Panc1 (cell line): ENCODE measurements around the gene MACROD2. TPM values are rescaled to one million over a fixed set of nuclear protein-coding genes. Genes with fewer than 3 reads are reported as not detected.

ENCODE experiments used
- ATAC-seq: fragments of 200-7000 bp; cut with Tn5 transposase; 2 replicates; pipeline ENCODE4 v1.9.1; 2020; ENCODE audit warnings: mild to moderate bottlenecking, moderate library complexity
- BruUV-seq: library from RNA; stranded (reverse); fragments of 400-500 nt; replicated peaks from 2 replicates; lab custom pipeline; 2021; lab: Mats Ljungman, UMichigan
- CTCF ChIA-PET: fragments of 300-600 bp; sonication (Branson Sonifier 250); formaldehyde crosslinking; loops from one replicate; lab custom pipeline; 2022; ENCODE audit warnings: antibody characterized with exemption; lab: Charles Lee
- POLR2A ChIA-PET: fragments of 300-600 bp; sonication (Branson Sonifier 250); formaldehyde crosslinking; loops from one replicate; lab custom pipeline; 2022; ENCODE audit warnings: antibody characterized with exemption; lab: Charles Lee
- DNase-seq: peaks from one replicate; pipeline ENCODE4 v3.0.0-alpha.2; 2010; ENCODE audit warnings: low read depth, low spot score
- H3K27ac ChIP-seq: 2 replicates; pipeline ENCODE4 v1.5.1; 2011; ENCODE audit warnings: mild to moderate bottlenecking, low read length, inconsistent platforms
- H3K27me3 ChIP-seq: fragments of 200-500 bp; sonication (Bioruptor generic); 2 replicates; pipeline ENCODE4 v1.6.0; 2014; ENCODE audit warnings: low read length, inconsistent platforms; ENCODE audit not compliant: control insufficient read depth, insufficient read depth
- H3K36me3 ChIP-seq: fragments of 200-500 bp; sonication (Bioruptor generic); 2 replicates; pipeline ENCODE4 v1.5.1; 2014; ENCODE audit warnings: inconsistent platforms, mild to moderate bottlenecking, low read length, moderate library complexity; ENCODE audit not compliant: control insufficient read depth, insufficient read depth
- H3K4me1 ChIP-seq: 2 replicates; pipeline ENCODE4 v1.5.1; 2011; ENCODE audit warnings: inconsistent platforms, mild to moderate bottlenecking, low read length, moderate library complexity; ENCODE audit not compliant: control insufficient read depth, insufficient read depth
- H3K4me3 ChIP-seq, 2 experiments: 2 replicates each; pipeline ENCODE4 v1.5.1; 2011 to 2012; ENCODE audit warnings: low read depth in 2 of 2, low read length in 2 of 2, mild to moderate bottlenecking in 2 of 2, inconsistent platforms in 1 of 2, moderate library complexity in 1 of 2
- H3K9me3 ChIP-seq: fragments of 200-500 bp; sonication (Bioruptor generic); 2 replicates; pipeline ENCODE4 v1.5.1; 2014; ENCODE audit warnings: low read depth, mild to moderate bottlenecking, inconsistent platforms, low read length, moderate library complexity; ENCODE audit not compliant: control insufficient read depth, insufficient read depth
- POLR2AphosphoS5 ChIP-seq: IDR thresholded peaks from 2 replicates; pipeline ENCODE4 v1.6.1; 2012; ENCODE audit warnings: mild to moderate bottlenecking, low read depth, low read length, moderate library complexity
- REST ChIP-seq, 2 experiments: IDR thresholded peaks; 2 replicates each; pipeline ENCODE4 v1.6.1; 2011 to 2012; ENCODE audit warnings: low read depth in 2 of 2, control low read depth in 1 of 2, low read length in 1 of 2, mild to moderate bottlenecking in 1 of 2, moderate library complexity in 1 of 2; ENCODE audit not compliant: insufficient read depth in 1 of 2
- SIN3A ChIP-seq: IDR thresholded peaks from 2 replicates; pipeline ENCODE4 v1.6.1; 2012; ENCODE audit warnings: low read depth, mild to moderate bottlenecking, low read length, moderate library complexity, borderline replicate concordance; ENCODE audit not compliant: insufficient read depth
- TCF7L2 ChIP-seq: IDR thresholded peaks from 2 replicates; pipeline ENCODE4 v1.6.1; 2011; ENCODE audit warnings: mild to moderate bottlenecking, low read depth, low read length, inconsistent platforms
- in situ Hi-C: cut with HindIII; loops from 2 replicates; pipeline ENCODE4 v1.10.0; 2016; ENCODE audit warnings: low sequenced_read_pairs, low pct_unique_long_range_greater_than_20kb
- intact Hi-C: fragments of 100-400 bp; cut with micrococcal nuclease; formaldehyde crosslinking; loops from one replicate; pipeline ENCODE4 v1.10.0; 2022; ENCODE audit not compliant: unreplicated experiment
- total RNA-seq: library from RNA; stranded (reverse); gene quantifications from one replicate; pipeline ENCODE4 v1.2.1, GENCODE V29; 2021; ENCODE audit not compliant: unreplicated experiment
- TF ChIP-seq, protein P1 (sequence below): fragments of 450-650 bp; IDR thresholded peaks from 2 replicates; pipeline ENCODE4 v1.5.1; 2017; ENCODE audit warnings: mild to moderate bottlenecking

Gene MACROD2
- total RNA-seq, 1 experiment from 2014 or later: 1.2 TPM

DNA sequence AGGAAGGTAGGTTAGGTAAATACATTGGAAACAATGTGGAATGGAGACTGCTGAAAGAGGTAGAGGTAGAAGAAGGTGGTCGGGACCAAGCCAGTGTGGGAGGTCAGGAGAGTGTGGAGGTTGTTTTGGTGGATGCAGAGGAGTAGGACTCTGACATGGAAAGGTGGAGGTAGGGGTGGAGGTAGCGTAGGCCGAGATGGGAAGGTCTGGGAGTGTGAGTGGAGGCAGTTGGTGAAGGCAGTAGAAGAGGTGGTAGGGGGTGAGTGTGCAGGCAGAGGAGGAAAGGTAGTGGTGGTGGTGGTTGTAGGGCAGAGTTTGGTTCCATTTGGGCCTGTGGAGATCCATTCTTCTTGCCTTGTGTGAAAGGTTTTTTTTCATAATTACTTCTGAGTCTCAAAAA, 941.7 kb downstream of the MACROD2 start:
- Histone ChIP-seq H3K4me1 (no peaks in the 10 kb centered on the region), H3K27ac (no peak overlapping the region), H3K4me3 (no peak overlapping the region), H3K36me3 (no peaks in the 10 kb centered on the region), H3K27me3 (no peaks in the 10 kb centered on the region), H3K9me3 (no peaks in the 10 kb centered on the region)
- intact Hi-C loops: no loop called here
- ATAC-seq: no peak
- POLR2A ChIA-PET: no interaction called here
- no TSS peak for BruUV-seq
- no peak for TF ChIP-seq TCF7L2
- no peak for TF ChIP-seq POLR2AphosphoS5
- TF ChIP-seq SIN3A: no peak
- no peak for TF ChIP-seq REST (IDR thresholded peaks at IDR 0.05; ENCODE audit: insufficient read depth in 1 of 2, low read depth in 2 of 2, low read length in 1 of 2)
- TF ChIP-seq, protein P1, sequence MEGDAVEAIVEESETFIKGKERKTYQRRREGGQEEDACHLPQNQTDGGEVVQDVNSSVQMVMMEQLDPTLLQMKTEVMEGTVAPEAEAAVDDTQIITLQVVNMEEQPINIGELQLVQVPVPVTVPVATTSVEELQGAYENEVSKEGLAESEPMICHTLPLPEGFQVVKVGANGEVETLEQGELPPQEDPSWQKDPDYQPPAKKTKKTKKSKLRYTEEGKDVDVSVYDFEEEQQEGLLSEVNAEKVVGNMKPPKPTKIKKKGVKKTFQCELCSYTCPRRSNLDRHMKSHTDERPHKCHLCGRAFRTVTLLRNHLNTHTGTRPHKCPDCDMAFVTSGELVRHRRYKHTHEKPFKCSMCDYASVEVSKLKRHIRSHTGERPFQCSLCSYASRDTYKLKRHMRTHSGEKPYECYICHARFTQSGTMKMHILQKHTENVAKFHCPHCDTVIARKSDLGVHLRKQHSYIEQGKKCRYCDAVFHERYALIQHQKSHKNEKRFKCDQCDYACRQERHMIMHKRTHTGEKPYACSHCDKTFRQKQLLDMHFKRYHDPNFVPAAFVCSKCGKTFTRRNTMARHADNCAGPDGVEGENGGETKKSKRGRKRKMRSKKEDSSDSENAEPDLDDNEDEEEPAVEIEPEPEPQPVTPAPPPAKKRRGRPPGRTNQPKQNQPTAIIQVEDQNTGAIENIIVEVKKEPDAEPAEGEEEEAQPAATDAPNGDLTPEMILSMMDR: no peak
- CTCF ChIA-PET: no interaction called here
- no peak for DNase-seq
- in situ Hi-C loops: no loop called here

GRCh38 chr20:14937846-14938245, 942.5 kb downstream of the MACROD2 start:
- no peak overlapping the region for H3K4me3 ChIP-seq
- ChIA-PET CTCF (no interaction called here), POLR2A (no interaction called here)
- TF ChIP-seq REST (IDR thresholded peaks at IDR 0.05; ENCODE audit: insufficient read depth in 1 of 2, low read depth in 2 of 2, low read length in 1 of 2): no peak
- H3K27ac ChIP-seq: no peak overlapping the region
- DNase-seq (no peak), ATAC-seq (no peak)
- intact Hi-C loops: no loop called here
- H3K36me3 ChIP-seq: no peaks in the 10 kb centered on the region
- no peaks in the 10 kb centered on the region for H3K9me3 ChIP-seq
- H3K4me1 ChIP-seq: no peaks in the 10 kb centered on the region
- BruUV-seq: no TSS peak
- in situ Hi-C loops: no loop called here
- no peaks in the 10 kb centered on the region for H3K27me3 ChIP-seq
